Non-pigmented ciliary epithelial cell (primary cell): ENCODE results near the gene MTCH1.

ENCODE experiments used
- DNase-seq: peaks from one replicate; pipeline ENCODE4 v3.0.0-alpha.2; 2010; ENCODE audit warnings: low read depth

MTCH1 gene

GRCh38 chr6:36970892-36971842 lies 14.8 kb downstream of the MTCH1 start:
- no peak for DNase-seq

GRCh38 chr6:36969988-36970891 lies 15.8 kb downstream of the MTCH1 start:
- DNase-seq, result no peak

- DNase-seq, result no peak
Observed at GRCh38 chr6:36969240-36969691, 16.7 kb downstream of the MTCH1 start.

GRCh38 chr6:36968266-36968977 lies 17.6 kb downstream of the MTCH1 start:
- no peak for DNase-seq

- DNase-seq, result no peak
Observed at GRCh38 chr6:36967757-36968156, 18.2 kb downstream of the MTCH1 start.

GRCh38 chr6:36967301-36967700 lies 18.7 kb downstream of the MTCH1 start:
- no peak for DNase-seq

GRCh38 chr6:36964908-36965307 lies 21.1 kb downstream of the MTCH1 start:
- no peak for DNase-seq

- DNase-seq, result no peak
Observed at GRCh38 chr6:36964349-36964748, 21.6 kb downstream of the MTCH1 start.

- DNase-seq, result no peak
Observed at GRCh38 chr6:36963451-36964290, 22.3 kb downstream of the MTCH1 start.

GRCh38 chr6:36962874-36963273 lies 23.1 kb downstream of the MTCH1 start:
- no peak for DNase-seq

- DNase-seq, result no peak
Observed at GRCh38 chr6:36961441-36962435, 24.3 kb downstream of the MTCH1 start.

- DNase-seq, result no peak
Observed at GRCh38 chr6:36959555-36960250, 26.3 kb downstream of the MTCH1 start.

- DNase-seq, result no peak
Observed at GRCh38 chr6:36958775-36959554, 27.0 kb downstream of the MTCH1 start.

GRCh38 chr6:36957773-36958271 lies 28.2 kb downstream of the MTCH1 start:
- DNase-seq, result no peak

GRCh38 chr6:36956446-36956820 lies 29.6 kb downstream of the MTCH1 start:
- no peak for DNase-seq

GRCh38 chr6:36955671-36956445 lies 30.1 kb downstream of the MTCH1 start:
- DNase-seq, result no peak

- no peak for DNase-seq
Observed at GRCh38 chr6:36955136-36955535, 30.9 kb downstream of the MTCH1 start.
